Measurements from ENCODE around the gene DUSP23. TPM values are rescaled to one million over a fixed set of nuclear protein-coding genes. Genes with fewer than 3 reads are reported as not detected.

DUSP23 gene
- 20.4 and 27.6 TPM in 2 replicates for total RNA-seq (2014; rRNA removed)
- Bru-seq, nascent RNA: percentile 47 among the genes with signal in this experiment
- BruChase-seq, experiment 1, labeled RNA remaining after a 6-hour chase: percentile 43 among the genes with signal in this experiment
- BruChase-seq, experiment 2, labeled RNA remaining after a 2-hour chase: percentile 45 among the genes with signal in this experiment
- long read RNA-seq, partial matches to known transcripts: 3 of 9 reads
- long read RNA-seq, other reads (novel, unspliced or antisense): 0 of 9 reads

DNA sequence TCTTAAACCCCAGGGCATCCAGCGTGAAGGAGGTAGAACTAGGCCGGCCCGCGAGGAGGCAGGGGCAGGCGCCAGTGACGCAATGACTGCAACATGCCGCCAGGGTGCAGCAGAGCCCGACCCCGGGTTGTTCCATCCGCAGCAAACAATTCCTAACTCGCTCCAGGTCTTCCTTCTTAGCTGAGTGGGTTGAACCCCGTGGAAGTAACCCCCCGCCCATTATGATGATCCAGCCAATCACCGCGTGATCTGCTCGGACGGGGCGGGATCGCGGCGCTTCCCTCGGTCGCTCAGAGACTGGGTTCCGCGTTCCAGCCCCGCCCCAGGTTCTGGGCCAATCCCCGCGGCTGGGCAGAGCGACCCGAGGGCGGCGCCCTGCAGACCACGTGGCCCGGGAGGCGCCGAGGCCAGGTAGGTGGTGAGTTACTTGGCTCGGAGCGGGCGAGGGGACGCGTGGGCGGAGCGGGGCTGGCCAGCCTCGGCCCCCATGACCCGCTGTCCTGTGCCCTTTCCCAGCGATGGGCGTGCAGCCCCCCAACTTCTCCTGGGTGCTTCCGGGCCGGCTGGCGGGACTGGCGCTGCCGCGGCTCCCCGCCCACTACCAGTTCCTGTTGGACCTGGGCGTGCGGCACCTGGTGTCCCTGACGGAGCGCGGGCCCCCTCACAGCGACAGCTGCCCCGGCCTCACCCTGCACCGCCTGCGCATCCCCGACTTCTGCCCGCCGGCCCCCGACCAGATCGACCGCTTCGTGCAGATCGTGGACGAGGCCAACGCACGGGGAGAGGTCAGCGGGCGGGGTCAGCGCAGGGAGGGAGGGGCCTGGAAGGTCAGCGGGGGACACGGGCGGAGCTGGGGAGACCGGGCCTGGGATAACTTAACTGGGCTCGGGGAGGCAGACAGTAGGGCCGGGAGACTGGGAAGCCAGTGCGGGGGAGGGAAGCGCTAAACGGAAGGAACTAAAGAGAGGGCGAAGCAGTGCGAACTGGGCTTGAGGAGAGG, at the start of gene DUSP23:
TSS of gene DUSP23 (plus strand) at position 380 of the 1,000 bp plus-strand sequence. CDS start at position 519, 139 bp downstream.
- ATAC-seq (peak; percentile 95), DNase-seq (peak; percentile 95)
- no peaks in the 10 kb centered on the region for H3K9me3 ChIP-seq (ENCODE audit: low read length)
- TF ChIP-seq CTCF (conservative IDR thresholded peaks at IDR 0.05; ENCODE audit: low read depth, low read length) (peak; percentile 90), EZH2phosphoT487 (IDR thresholded peaks at IDR 0.05; ENCODE audit: borderline replicate concordance, low read length) (no peak)
- H4K20me1 ChIP-seq (ENCODE audit: low read length): no peaks in the 10 kb centered on the region
- peak within 1 kb of the TSS; percentile 73 for H3K4me2 ChIP-seq (ENCODE audit: low read length)
- CTCF ChIA-PET: interaction anchor here (0.6 to 1.0 kb wide), 2 partner anchors 18 to 110 kb away, joined by 4 to 8 read pairs; no protein-coding TSS in a partner anchor
- POLR2A ChIA-PET (ENCODE audit: unreplicated experiment): no interaction called here
- peak within 1 kb of the TSS; percentile 46 for H3K4me3 ChIP-seq (ENCODE audit: low read length)
- no peaks in the 10 kb centered on the region for H3K36me3 ChIP-seq (ENCODE audit: low read depth, low read length)
- no TSS peak for BruUV-seq (replicated peaks)
- no peak within 1 kb of the TSS for H3K27ac ChIP-seq (ENCODE audit: low read length)
- intact Hi-C loops (cut with micrococcal nuclease): loop anchor here (1.0 kb wide), 3 partner anchors 17 to 226 kb away; no protein-coding TSS in a partner anchor
- H3K9ac ChIP-seq (ENCODE audit: low read length): no peak within 1 kb of the TSS
- no peaks in the 10 kb centered on the region for H3F3A ChIP-seq (ENCODE audit: low read length, unreplicated experiment)
- H3K4me1 ChIP-seq (ENCODE audit: insufficient read depth, low read length): peaks cover 19% of the 10 kb centered on the region
- no peaks in the 10 kb centered on the region for H3K9me2 ChIP-seq (replicated peaks; ENCODE audit: low read length)
- no peaks in the 10 kb centered on the region for H3K79me2 ChIP-seq (ENCODE audit: low read length)
- H3K27me3 ChIP-seq (ENCODE audit: low read length): no peaks in the 10 kb centered on the region
- H2AFZ ChIP-seq (ENCODE audit: low read length): peak within 1 kb of the TSS; percentile 54

DNA sequence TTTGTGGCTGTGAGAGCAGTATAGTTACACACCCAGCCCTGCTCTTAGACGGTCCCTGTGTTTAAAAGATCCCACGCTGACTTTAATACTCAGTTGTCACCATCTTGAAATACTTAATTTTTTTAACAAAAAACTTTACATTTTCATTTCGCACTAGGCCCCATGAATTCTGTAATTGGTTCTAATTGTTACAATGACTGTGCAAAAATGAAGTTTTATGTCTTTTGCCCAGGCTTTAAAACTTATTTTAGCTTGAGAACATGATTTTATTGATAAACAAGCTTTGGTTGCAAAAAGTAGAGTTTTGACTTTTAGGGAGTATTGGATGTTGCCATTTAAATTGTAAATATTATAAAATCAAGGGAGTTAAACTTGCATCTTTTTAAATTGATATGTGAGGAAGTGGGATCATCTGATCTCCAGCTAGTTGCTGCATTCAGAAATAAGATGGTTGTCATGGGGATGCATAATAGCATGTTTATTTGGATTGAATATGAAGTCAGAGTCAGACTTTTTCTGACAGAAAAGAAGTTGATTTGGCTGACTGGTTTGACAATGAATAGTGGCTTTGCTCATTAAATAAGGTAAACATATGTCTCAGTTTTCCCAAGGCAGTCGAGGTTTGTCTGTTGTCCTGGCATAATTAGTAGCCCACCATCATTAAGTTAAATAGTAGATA, 43.4 kb upstream of the DUSP23 start:
- no peak overlapping the region for H2AFZ ChIP-seq (ENCODE audit: low read length)
- H3K9me3 ChIP-seq (ENCODE audit: low read length): no peaks in the 10 kb centered on the region
- no peak overlapping the region for H3K4me2 ChIP-seq (ENCODE audit: low read length)
- intact Hi-C loops (cut with micrococcal nuclease): no loop called here
- no TSS peak for BruUV-seq (replicated peaks)
- TF ChIP-seq CTCF (conservative IDR thresholded peaks at IDR 0.05; ENCODE audit: low read depth, low read length) (no peak), EZH2phosphoT487 (IDR thresholded peaks at IDR 0.05; ENCODE audit: borderline replicate concordance, low read length) (no peak), EZH2 (IDR thresholded peaks at IDR 0.05; ENCODE audit: low read length, unreplicated experiment) (no peak)
- no peak overlapping the region for H3K4me3 ChIP-seq (ENCODE audit: low read length)
- ATAC-seq (no peak), DNase-seq (no peak)
- H3K4me1 ChIP-seq (ENCODE audit: insufficient read depth, low read length): no peaks in the 10 kb centered on the region
- H3K36me3 ChIP-seq (ENCODE audit: low read depth, low read length): no peaks in the 10 kb centered on the region
- H3K27ac ChIP-seq (ENCODE audit: low read length): no peak overlapping the region
- no peaks in the 10 kb centered on the region for H3F3A ChIP-seq (ENCODE audit: low read length, unreplicated experiment)
- no peaks in the 10 kb centered on the region for H3K9me2 ChIP-seq (replicated peaks; ENCODE audit: low read length)
- H3K9ac ChIP-seq (ENCODE audit: low read length): no peak overlapping the region
- no peaks in the 10 kb centered on the region for H3K79me2 ChIP-seq (ENCODE audit: low read length)
- H4K20me1 ChIP-seq (ENCODE audit: low read length): no peaks in the 10 kb centered on the region
- peaks cover 11% of the 10 kb centered on the region; the same call in 1 of the 2 replicates for H3K27me3 ChIP-seq (ENCODE audit: low read length)
- CTCF ChIA-PET: no interaction called here
- POLR2A ChIA-PET (ENCODE audit: unreplicated experiment): no interaction called here

All from PC-3 (cell line).